Stimulated activated CD8-positive, alpha-beta memory T cell treated with anti-CD3 and anti-CD28 coated beads, Interleukin-4, amount 100 ng/mL, for 24 hours (primary cell): Measurements from ENCODE around the gene TACC2.
"Not testable (repeated sequence)": the region's sequence is repeated elsewhere in the genome, so short reads cannot be mapped to it uniquely, and the experiment has no call there.

Source experiments
- DNase-seq: peaks from one replicate; pipeline ENCODE4 v3.0.0-alpha.2; 2020; ENCODE audit warnings: low read depth

The TACC2 gene

GRCh38 chr10:122089311-122090017 lies 100.5 kb downstream of the TACC2 start:
- DNase-seq: no peak

DNA sequence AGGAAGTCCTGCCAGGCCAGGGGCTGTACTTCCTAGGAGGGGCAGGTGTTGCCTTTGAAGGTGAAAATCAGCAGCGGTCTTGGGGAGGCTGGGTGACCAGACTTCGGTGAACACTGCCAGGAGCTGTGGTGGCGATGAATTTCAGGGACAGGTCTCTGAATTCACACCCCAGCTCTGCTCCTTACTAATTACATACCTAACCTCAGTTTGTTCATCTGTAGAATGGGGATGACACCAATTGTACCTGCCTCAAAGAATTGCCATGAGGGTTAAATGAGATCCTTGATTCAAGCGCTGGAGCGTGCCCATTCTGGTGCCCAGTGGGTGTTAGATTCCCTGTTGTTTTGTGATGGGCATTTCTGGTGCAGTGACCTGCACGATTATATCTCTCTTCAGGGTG lies 102.8 kb downstream of the TACC2 start:
- DNase-seq: no peak

GRCh38 chr10:122093076-122093475 lies 104.1 kb downstream of the TACC2 start:
- no peak for DNase-seq

DNA sequence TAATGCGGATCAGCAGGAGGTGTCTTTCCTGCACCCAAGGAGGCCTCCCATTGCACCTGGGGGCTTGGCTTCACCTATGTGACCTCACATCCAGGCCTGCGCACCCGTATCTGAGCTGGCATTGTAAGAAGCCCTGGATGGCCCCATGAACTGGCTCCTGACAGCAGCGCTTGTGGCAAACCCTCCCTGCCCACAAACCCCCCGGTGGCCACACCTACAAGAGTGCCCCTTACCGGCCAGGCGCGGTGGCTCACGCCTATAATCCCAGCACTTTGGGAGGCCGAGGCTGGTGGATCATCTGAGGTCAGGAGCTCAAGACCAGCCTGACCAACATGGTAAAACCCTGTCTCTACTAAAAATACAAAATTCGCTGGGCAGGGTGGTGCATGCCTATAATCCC lies 107.2 kb downstream of the TACC2 start:
- not testable (repeated sequence) for DNase-seq

GRCh38 chr10:122096705-122097104 lies 107.7 kb downstream of the TACC2 start:
- DNase-seq: no peak

DNA sequence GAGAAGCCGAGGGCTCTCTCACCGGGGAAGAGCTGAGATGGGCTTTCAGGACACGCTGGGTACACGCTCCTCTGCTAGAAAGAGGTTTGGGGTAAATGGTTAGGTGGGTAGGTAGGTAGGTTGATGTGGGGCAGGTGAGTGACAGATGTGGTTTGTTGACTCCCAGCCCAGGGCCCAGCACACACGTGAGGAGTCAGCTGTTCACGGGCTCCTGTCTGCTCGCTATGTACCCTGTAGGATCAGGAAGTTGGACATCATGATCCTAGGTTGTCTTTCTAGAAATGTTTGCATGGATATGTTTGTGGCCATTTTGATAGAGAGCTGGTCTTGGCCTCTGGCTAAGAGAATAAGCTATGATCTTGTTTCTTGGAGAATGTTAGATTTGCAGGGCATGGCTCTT lies 109.0 kb downstream of the TACC2 start:
- DNase-seq: no peak

GRCh38 chr10:122098924-122099323 lies 110.0 kb downstream of the TACC2 start:
- DNase-seq: no peak

DNA sequence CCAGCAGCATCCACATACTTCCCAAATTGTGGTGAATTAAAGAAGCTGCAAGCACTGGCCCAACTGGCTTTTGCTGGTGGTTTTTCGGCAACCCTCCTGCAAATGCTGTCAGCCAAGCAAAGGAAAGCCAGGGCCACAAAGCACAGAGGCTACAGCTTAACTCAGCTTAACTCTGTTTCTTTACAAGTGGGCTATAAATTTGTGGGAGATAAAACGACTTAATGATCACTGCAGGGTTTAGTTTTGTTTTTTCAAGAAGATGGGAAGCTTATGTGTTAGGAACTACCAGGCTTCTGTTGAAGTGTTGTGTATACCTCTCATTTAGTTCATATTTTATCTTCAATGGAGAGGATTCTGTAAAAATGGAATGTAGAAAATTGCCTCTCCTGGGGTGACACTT lies 110.6 kb downstream of the TACC2 start:
- no peak for DNase-seq

GRCh38 chr10:122102146-122102868 lies 113.3 kb downstream of the TACC2 start:
- DNase-seq: no peak

DNA sequence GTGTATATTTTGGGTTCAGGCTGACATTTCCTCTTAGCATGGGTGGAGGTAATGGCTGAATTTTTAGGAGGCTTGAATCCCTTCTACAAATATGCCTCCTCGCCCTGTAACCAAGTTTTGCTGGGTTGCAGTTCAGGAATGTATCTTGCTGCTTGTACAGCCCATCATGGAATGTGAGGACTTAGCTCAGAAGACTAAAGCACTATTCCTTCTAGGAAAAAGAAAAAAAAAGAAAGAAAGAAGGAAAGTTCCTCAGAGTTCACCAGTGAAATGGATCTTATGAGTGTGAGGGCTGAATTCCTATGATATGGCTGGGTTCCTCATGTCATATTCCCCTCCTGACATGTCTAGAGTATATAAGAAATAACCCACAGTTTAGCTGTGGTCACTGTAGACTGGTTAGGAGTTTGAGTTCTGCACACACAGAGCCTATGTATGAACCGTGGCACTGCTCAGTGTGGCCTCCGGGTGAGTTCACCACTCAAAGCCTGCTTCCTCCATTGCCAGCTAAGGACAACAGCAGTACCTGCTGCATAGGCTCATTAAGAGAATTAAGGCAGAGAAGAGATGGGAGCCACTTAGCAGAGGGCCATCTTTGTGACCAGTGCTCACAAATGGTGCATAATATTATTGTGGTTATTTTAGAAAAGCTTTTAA lies 114.0 kb downstream of the TACC2 start:
- DNase-seq: no peak

DNA sequence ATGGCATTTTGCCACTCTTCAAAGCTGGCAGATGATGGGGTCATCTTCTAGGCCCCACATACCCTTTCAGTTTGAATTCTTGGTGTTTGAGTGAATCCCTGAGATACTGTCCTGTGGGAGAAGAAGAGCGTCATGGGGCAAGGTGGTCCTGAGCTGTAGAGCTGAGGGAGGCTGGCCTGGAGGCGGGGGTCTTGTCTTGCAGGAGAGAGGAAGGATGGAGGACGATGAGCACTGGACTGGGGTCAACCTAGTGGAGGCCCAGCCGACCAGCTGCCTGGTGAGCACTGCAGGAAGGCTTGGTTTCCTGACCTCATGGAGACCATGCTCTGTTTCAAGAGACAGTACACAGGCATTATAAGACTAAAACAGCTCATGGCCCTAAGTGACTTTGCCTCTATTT lies 114.6 kb downstream of the TACC2 start:
- DNase-seq: no peak

DNA sequence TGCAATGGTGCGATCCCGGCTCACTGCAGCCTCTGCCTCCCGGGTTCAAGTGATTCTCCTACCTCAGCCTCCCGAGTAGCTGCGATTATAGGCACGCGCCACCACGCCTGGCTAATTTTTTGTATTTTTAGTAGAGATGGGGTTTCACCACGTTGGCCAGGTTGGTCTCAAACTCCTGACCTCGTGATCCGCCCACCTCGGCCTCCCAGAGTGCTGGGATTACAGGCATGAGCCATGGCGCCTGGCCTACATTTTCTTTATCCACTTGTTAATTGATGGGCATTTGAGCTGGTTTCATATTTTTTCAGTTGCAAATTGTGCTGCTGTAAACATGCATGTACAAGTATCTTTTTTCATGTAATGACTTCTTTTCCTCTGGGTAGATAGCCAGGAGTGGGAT lies 119.8 kb downstream of the TACC2 start:
- not testable (repeated sequence) for DNase-seq

DNA sequence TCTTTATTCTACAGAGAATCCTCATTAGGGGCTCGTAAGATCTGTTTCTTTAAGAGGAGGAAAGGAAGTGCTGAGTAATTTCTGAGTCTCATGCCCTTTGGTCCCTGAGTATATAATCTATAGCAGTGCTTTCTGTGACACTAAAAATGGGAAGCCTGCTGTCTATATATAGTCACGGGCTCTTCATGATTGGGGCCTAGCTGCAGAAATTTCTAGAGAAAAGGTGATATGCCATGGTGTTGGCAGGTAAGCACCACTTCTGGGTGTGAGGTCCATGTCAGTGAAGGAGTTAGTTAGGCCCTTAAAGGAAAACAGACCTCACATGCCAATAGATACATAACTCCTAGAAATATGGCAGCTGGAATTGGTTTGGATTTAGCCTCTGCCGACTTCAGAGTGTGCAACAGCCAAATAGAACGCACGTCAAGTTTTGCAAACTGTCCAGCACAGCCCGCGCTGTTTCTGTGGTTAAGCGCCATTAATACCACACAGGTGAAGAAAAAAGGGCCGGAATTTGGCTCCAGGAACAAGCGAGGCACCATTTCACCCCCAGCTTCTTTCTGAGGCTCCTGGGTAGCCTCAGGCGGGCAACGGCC lies 123.2 kb downstream of the TACC2 start:
- no peak for DNase-seq

GRCh38 chr10:122112625-122113160 lies 123.7 kb downstream of the TACC2 start:
- DNase-seq: no peak

GRCh38 chr10:122113161-122113944 lies 124.4 kb downstream of the TACC2 start:
- no peak for DNase-seq

DNA sequence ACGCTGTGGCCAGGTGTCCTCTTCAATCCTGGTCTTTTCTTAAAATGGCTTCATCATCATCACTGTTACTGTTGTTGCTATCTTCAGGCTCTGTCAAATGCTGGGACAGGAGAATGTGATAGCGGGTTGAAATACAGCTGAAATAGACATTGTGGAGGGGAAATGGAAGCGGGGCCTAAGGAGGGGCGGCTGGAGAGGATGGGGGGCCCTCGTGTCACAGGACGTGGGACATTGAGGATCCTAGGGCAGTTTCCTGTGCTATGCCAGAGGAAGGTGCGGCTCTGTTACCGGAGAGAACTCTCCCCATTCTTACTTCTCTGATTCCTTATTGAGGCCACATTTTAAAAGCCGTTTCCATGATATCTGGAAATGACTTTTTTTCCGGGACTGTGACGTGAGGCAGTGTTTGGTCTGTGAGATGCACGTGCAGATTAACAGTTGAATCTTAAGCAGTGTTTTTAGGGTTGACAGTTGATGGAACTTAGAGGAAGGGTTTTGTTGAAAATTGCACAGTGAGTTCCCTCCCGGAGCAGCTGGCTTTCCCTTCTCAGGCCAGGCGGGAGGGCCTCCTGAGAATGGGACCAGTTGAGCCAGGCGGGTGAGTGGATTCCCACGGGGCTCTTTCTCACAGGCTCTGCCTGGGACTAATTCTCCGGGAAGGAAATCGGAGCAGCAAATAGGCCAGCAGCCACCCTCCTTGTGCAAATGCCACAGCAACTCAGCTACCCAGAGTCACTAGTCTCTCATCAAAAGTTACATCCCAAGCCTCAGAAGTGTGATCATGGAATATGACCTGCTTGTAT lies 125.2 kb downstream of the TACC2 start:
- DNase-seq: no peak

DNA sequence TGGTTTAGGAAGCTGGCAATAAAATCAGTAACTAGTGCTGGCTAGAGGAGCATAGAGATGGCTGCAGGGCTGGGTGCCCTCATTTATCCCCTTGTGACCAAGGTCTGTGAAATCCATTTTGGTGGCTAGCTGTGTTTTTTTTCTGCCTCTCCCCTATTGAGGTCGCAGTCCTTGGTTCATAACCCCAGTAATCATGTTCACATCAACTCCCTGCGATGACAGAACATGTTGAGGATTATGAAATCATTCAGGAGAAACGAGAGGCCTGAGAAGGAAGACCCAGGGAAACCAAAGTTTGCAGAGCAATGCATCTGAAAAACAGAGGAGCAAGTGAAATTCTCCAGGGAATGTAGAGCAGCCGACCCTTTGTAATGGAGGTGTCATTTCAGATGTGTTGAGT lies 126.9 kb downstream of the TACC2 start:
- no peak for DNase-seq

DNA sequence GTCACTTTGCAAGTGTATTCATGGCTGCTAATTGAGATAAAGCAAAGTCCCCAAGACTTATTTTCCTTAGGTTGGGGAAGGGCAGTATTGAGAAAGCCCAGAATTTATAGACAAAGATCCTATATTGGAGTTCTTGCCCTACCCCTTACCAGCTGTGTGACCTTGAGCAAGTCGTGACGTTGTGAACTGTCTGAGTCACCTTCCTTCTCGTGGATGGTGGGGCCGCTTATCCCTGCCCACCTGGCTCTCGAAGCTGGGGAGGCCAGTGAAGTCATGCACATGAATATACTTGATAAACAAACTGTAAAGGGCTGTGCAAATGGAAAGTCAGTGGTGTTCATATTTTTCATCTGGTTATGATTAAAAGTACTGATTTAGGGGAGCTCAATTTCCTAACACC lies 127.4 kb downstream of the TACC2 start:
- DNase-seq: no peak

DNA sequence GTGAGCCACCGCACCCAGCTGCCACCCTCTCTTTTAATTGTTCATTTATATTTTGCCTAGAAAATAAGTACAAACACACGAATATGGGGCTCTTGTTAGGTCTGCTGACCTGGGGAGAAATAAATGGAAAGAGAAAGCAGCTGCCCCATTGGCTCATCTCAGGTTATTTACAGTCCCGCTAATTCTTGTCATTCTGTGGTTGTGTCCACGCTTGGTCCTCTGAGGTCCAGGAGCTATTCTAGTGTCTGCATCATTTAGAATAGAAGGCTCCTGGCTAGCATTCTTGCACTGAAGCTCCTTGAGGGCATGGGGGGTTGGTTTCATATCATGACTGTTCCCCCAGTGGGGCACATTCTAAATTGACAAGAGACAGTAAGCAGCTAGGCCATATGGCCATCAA lies 128.5 kb downstream of the TACC2 start:
- DNase-seq: no peak

DNA sequence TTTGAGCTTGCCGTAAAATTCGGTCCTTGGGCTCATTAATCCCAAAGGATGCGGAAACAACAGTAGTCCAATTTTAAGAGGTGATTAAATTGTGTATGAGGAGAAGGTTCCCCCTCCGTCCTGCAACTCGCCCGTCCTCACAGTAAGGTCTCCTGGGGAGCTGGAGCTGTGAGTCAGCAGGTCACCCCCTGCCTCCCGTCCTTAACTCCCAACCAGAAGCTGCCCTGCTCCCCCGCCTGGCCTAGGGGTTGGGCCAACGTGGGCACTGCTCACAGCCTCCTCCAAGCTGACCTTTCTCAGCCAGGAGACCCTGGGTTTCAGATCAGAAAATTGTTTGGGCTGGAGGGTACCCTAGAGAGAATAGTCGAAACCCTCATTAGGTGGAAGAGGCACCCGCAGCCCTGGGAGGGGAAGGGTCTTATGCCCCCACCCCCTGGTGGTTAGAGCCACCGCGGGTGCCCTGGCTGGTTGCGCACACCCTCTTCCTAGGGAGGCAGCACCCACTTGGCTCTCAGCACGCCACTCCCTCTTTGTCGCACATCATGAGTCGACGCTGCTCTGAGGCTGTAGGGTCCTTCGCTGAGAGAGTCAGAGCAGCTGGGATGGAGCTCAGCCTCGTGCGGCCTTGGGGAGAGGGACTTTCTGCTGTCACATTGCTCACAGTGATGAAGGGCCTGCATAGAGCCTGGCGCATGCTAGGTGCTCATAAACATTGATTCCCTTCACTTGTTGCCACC lies 131.2 kb downstream of the TACC2 start:
- no peak for DNase-seq
